Left lung (tissue), 10 donors: ENCODE data around the gene LBR. TPM values are rescaled to one million over a fixed set of nuclear protein-coding genes. Genes with fewer than 3 reads are reported as not detected.

Source experiments
- ATAC-seq: fragments of 200-7000 bp; cut with Tn5 transposase; one replicate; pipeline ENCODE4 v1.9.1; 2020; ENCODE audit warnings: moderate library complexity
- DNase-seq, 4 donors: peaks; one replicate each; pipeline ENCODE4 v3.0.0-alpha.2; 2013 to 2020
- H3K27ac ChIP-seq, 2 donors: fragments of 200-600 bp; sonication (generic) in 1 of 2; one replicate each; pipeline versions ENCODE4 v1.5.0 to v1.8.0; 2020 to 2021
- H3K27me3 ChIP-seq, 2 donors: fragments of 200-600 bp; sonication (generic) in 1 of 2; one replicate each; pipeline versions ENCODE4 v1.5.0 to v1.8.0; 2020 to 2021
- H3K36me3 ChIP-seq, 2 donors: fragments of 200-600 bp; sonication (generic) in 1 of 2; one replicate each; pipeline versions ENCODE4 v1.5.0 to v1.8.0; 2020 to 2021
- H3K4me1 ChIP-seq, 2 donors: fragments of 200-600 bp; one replicate each; pipeline ENCODE4 v1.8.0; 2021
- H3K4me3 ChIP-seq, 2 donors: fragments of 200-600 bp; sonication (generic) in 1 of 2; one replicate each; pipeline versions ENCODE4 v1.5.0 to v1.8.0; 2020 to 2021; ENCODE audit warnings: mild to moderate bottlenecking in 1 of 2
- H3K9me3 ChIP-seq, 2 donors: fragments of 200-600 bp; sonication (generic) in 1 of 2; one replicate each; pipeline versions ENCODE4 v1.5.0 to v1.8.0; 2020 to 2021
- CTCF ChIP-seq, 2 donors: fragments of 200-600 bp; sonication (generic) in 1 of 2; IDR thresholded peaks; one replicate each; pipeline versions ENCODE4 v1.5.0 to v1.8.0; 2021; ENCODE audit warnings: antibody characterized with exemption in 2 of 2
- intact Hi-C, 2 donors: fragments of 100-400 bp; cut with DNase I; formaldehyde crosslinking; loops; one replicate each; pipeline versions ENCODE4 v1.11.2 to v1.14.2; 2022
- polyA plus RNA-seq, 6 donors: library from polyadenylated mRNA; unstranded; fragments of 120-200 nt; gene quantifications; one replicate each; pipeline ENCODE4 v1.2.1, GENCODE V29; 2013; ENCODE audit not compliant: insufficient read length in 6 of 6
- total RNA-seq, 2 donors: library from RNA; stranded (reverse); fragmentation: NEBNext Ultra II Directional; extraction: Animal tissue kit (Norgen Biotek cat#: 25700); gene quantifications; one replicate each; pipeline ENCODE4 v1.2.1, GENCODE V29; 2021
- donor health status: DM: no; HTN: yes; CAD: no.
- donor health status: DM: no; HTN: no; CAD: no.

The LBR gene
- total and polyA plus RNA-seq, 8 donors: 42.4 to 109 (median 89.5) TPM

GRCh38 chr1:225440380-225441221, 12.8 kb upstream of the LBR start:
- no peak overlapping the region for H3K4me3 ChIP-seq
- DNase-seq: no peak
- no peak for TF ChIP-seq CTCF (IDR thresholded peaks at IDR 0.05)
- H3K27me3 ChIP-seq: no peaks in the 10 kb centered on the region
- intact Hi-C loops: no loop called here
- peaks cover 5 to 41% of the 10 kb centered on the region in 2 donors for H3K4me1 ChIP-seq
- no peaks in the 10 kb centered on the region for H3K36me3 ChIP-seq
- ATAC-seq: no peak
- H3K9me3 ChIP-seq: no peaks in the 10 kb centered on the region
- no peak overlapping the region for H3K27ac ChIP-seq

GRCh38 chr1:225437710-225438437, 10.0 kb upstream of the LBR start:
- TF ChIP-seq CTCF (IDR thresholded peaks at IDR 0.05): peak; percentile 22 to 23
- Histone ChIP-seq H3K27me3 (no peaks in the 10 kb centered on the region), H3K27ac (no peak overlapping the region), H3K36me3 (no peaks in the 10 kb centered on the region), H3K4me3 (no peak overlapping the region), H3K4me1 (peaks cover 0 to 14% of the 10 kb centered on the region in 2 donors), H3K9me3 (no peaks in the 10 kb centered on the region)
- peak; percentile 33 for ATAC-seq
- no peak for DNase-seq
- intact Hi-C loops: no loop called here

GRCh38 chr1:225435957-225436392, 8.1 kb upstream of the LBR start:
- H3K27ac ChIP-seq: no peak overlapping the region
- H3K4me1 ChIP-seq: no peaks in the 10 kb centered on the region
- ATAC-seq (no peak), DNase-seq (no peak)
- no peak for TF ChIP-seq CTCF (IDR thresholded peaks at IDR 0.05)
- no peaks in the 10 kb centered on the region for H3K36me3 ChIP-seq
- no peaks in the 10 kb centered on the region for H3K9me3 ChIP-seq
- no peak overlapping the region for H3K4me3 ChIP-seq
- intact Hi-C loops: no loop called here
- H3K27me3 ChIP-seq: no peaks in the 10 kb centered on the region

DNA sequence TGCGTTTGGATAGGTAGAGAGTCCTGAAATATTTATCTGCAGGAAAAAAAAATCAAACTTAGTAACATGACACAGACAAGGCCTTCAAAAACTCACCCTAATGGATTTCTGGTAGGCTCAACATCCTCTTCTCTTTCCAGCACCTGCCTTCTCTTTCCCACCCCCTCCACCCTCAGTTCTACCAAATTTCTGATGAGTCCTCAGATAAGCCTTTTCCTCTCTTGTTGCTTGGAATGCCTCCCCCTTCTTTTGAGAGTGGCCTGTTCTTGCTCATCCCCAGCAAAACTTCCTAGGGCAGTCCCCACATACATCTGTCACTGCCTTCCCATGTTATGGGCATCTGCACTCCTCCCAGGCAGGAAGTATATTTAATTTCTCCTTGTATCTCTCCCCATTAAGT, 7.6 kb upstream of the LBR start:
- no peaks in the 10 kb centered on the region for H3K27me3 ChIP-seq
- no peak for DNase-seq
- no peak for TF ChIP-seq CTCF (IDR thresholded peaks at IDR 0.05)
- no peaks in the 10 kb centered on the region for H3K4me1 ChIP-seq
- H3K27ac ChIP-seq: no peak overlapping the region
- no peak for ATAC-seq
- no peaks in the 10 kb centered on the region for H3K36me3 ChIP-seq
- no peak overlapping the region for H3K4me3 ChIP-seq
- intact Hi-C loops: no loop called here
- no peaks in the 10 kb centered on the region for H3K9me3 ChIP-seq

DNA sequence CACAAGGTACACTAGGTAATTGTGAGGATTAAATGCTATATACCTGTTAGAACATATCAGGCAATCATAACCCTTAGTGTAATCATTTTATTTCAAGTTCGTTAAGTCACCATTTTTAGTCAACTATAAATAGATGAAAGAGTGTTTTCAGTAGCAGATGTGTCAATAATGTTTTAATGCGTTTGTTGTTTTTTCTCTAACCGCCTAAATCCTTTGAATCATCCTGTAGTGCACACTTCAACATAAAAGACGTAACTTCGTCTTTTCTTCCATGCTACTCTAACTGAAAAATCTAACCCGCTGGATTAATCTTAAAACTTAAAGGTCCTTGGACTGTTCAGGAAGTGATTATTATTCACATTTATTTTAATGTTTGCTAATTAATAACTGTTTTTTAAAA, 7.2 kb upstream of the LBR start:
- no peaks in the 10 kb centered on the region for H3K4me1 ChIP-seq
- H3K27me3 ChIP-seq: no peaks in the 10 kb centered on the region
- no peak for TF ChIP-seq CTCF (IDR thresholded peaks at IDR 0.05)
- no peaks in the 10 kb centered on the region for H3K36me3 ChIP-seq
- H3K27ac ChIP-seq: no peak overlapping the region
- ATAC-seq: no peak
- intact Hi-C loops: no loop called here
- DNase-seq: no peak
- no peaks in the 10 kb centered on the region for H3K9me3 ChIP-seq
- H3K4me3 ChIP-seq: no peak overlapping the region
